ENCODE measurements around the gene RPL41.

GRCh38 chr12:56119361-56119796 lies 2.9 kb downstream of the RPL41 start:
- TF ChIP-seq CTCF (IDR thresholded peaks at IDR 0.05): peak; percentile 70 to 79 (median 78)
- peak in 1 of 2 donors; percentile 90 for TF ChIP-seq POLR2AphosphoS5 (IDR thresholded peaks at IDR 0.05; ENCODE audit: insufficient read depth in 1 of 2, low read depth in 1 of 2)
- no peak for TF ChIP-seq POLR2A (IDR thresholded peaks at IDR 0.05)
